Rectal smooth muscle tissue (tissue), 1 donor: Measurements from ENCODE around the gene RIN3.

Experiments used
- H3K27ac ChIP-seq: one replicate; pipeline ENCODE4 v1.7.0; 2013; ENCODE audit warnings: low read depth, low read length, inconsistent platforms
- H3K27me3 ChIP-seq: one replicate; pipeline ENCODE4 v1.7.0; 2013; ENCODE audit warnings: low read length; ENCODE audit not compliant: control insufficient read depth, insufficient read depth
- H3K36me3 ChIP-seq: one replicate; pipeline ENCODE4 v1.7.0; 2013; ENCODE audit warnings: low read length; ENCODE audit not compliant: control insufficient read depth, insufficient read depth
- H3K4me1 ChIP-seq: one replicate; pipeline ENCODE4 v1.7.0; 2013; ENCODE audit warnings: low read length; ENCODE audit not compliant: control insufficient read depth, insufficient read depth
- H3K4me3 ChIP-seq: one replicate; pipeline ENCODE4 v1.7.0; 2013; ENCODE audit warnings: low read length
- H3K9ac ChIP-seq: one replicate; pipeline ENCODE4 v1.7.0; 2013; ENCODE audit warnings: low read length

RIN3 gene

GRCh38 chr14:92559486-92559885 lies 45.9 kb downstream of the RIN3 start:
- H3K4me3 ChIP-seq = no peak overlapping the region
- no peaks in the 10 kb centered on the region for H3K4me1 ChIP-seq
- H3K27ac ChIP-seq = no peak overlapping the region
- no peaks in the 10 kb centered on the region for H3K27me3 ChIP-seq
- H3K9ac ChIP-seq = no peak overlapping the region
- H3K36me3 ChIP-seq = peaks cover 13% of the 10 kb centered on the region

DNA sequence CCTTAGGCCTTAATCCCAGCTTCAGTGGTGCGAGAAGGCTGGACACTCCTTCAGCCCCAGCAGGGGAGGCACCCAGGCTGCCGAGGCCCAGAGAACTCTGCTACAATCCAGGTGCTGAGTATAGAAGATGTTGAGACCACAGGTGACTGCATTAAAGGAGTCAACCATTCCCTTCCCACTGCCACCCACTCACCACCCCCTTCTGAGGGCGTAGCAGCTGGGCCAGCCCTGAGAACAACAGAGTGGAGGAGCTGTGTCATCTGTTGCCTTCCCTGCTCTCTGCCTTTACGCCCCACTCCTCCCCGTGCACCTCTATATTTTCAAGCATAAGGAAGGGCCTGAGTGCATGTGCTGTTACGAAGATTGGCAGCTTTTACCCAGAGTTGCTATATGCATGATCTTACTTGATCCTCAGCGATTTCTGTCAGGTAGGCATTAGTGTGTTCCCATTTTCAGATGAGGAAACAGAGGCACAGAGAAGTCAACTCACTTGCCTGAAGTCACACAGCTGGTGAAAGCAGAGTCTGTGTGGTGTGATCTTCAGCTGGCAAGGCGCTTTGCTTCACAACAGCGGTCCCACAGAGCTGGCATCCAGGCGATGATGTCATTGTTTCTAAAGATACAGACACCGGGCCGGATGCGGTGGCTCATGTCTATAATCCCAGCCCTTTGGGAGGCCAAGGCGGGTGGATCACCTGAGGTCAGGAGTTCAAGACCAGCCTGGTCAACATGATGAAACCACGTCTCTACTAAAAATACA lies 46.7 kb downstream of the RIN3 start:
- H3K27me3 ChIP-seq = no peaks in the 10 kb centered on the region
- H3K27ac ChIP-seq = no peak overlapping the region
- H3K4me3 ChIP-seq = no peak overlapping the region
- peaks cover 13% of the 10 kb centered on the region for H3K36me3 ChIP-seq
- no peaks in the 10 kb centered on the region for H3K4me1 ChIP-seq
- no peak overlapping the region for H3K9ac ChIP-seq

DNA sequence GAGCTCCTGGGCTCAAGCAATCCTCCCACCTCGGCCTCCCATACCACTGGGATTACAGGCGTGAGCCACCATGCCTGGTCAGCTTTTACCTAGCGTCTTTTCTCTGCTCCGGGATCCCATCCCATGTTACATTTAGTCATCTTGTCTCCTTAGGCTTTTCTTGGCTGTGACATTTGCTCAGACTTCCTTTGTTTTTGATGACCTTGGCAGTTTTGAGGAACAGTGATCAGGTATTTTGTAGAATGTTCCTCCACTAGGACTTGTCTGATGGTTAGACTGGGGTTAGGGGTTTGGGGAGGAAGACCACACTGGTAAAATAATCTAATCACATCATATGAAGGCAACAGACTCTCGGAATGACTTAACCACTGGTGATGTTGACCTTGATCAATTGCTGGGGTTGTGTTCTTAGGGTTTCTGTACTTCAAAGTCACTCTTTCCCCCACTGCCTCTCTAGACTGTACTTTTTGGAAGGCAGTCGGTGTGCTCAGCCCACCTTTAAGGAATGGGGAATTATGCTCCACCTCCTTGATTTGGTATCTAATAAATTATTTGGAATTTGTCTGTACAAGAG lies 48.4 kb downstream of the RIN3 start:
- H3K4me3 ChIP-seq = no peak overlapping the region

DNA sequence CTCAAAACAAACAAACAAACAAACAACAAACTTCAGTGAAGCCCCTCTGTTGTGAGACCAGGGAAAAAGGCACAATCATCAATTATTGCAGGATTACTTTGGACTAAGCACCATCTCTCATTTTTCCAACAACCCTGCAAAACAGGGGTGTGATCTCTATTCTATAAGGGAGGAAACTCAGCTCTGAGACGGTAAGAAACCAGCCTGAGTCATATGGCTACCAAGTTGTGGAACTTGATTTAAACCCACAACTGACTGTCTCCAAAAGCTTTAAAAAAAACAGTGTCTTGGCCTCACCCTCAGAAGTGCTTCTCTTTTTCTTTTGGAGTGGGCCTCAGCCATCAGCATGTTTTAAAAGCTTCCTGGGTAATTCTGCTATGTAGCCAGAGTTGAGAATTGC lies 49.8 kb downstream of the RIN3 start:
- H3K27me3 ChIP-seq = no peaks in the 10 kb centered on the region
- H3K4me1 ChIP-seq = no peaks in the 10 kb centered on the region
- no peak overlapping the region for H3K27ac ChIP-seq
- H3K9ac ChIP-seq = no peak overlapping the region
- H3K4me3 ChIP-seq = no peak overlapping the region
- H3K36me3 ChIP-seq = no peaks in the 10 kb centered on the region

More for the DNA sequence above, 48.4 kb downstream of the RIN3 start:
- H3K4me1 ChIP-seq = no peaks in the 10 kb centered on the region
- no peak overlapping the region for H3K9ac ChIP-seq
- H3K36me3 ChIP-seq = peaks cover 2% of the 10 kb centered on the region
- no peak overlapping the region for H3K27ac ChIP-seq
- no peaks in the 10 kb centered on the region for H3K27me3 ChIP-seq

DNA sequence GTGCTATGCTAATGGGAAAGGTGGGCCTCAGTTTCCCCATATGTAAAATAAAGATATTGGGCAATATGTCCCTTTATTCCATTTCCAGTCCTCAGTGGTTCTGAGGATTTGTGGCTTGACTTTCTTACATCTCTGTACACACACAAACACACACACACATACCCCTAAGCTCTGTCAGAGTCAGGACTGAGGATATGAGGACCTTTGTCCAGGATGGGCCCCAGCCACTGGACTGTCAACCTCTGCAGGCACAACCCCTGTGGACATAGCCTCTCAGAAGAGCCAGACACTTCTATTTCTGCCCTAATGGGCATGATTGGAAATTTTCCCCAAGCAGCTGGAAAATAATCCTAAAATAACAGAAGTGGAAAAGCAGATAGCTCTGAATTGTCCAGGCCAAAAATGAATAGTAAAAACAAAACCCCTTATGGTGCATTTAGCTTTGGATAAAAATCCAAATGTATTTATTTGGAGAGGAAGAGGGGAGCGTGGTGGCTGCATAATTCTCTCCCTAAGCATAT lies 50.2 kb downstream of the RIN3 start:
- Histone ChIP-seq H3K4me1 (no peaks in the 10 kb centered on the region), H3K4me3 (no peak overlapping the region), H3K36me3 (no peaks in the 10 kb centered on the region), H3K27me3 (no peaks in the 10 kb centered on the region), H3K9ac (no peak overlapping the region), H3K27ac (no peak overlapping the region)

GRCh38 chr14:92564344-92565039 lies 50.9 kb downstream of the RIN3 start:
- Histone ChIP-seq H3K4me3 (no peak overlapping the region), H3K27ac (no peak overlapping the region), H3K36me3 (no peaks in the 10 kb centered on the region), H3K27me3 (no peaks in the 10 kb centered on the region), H3K4me1 (no peaks in the 10 kb centered on the region), H3K9ac (no peak overlapping the region)

DNA sequence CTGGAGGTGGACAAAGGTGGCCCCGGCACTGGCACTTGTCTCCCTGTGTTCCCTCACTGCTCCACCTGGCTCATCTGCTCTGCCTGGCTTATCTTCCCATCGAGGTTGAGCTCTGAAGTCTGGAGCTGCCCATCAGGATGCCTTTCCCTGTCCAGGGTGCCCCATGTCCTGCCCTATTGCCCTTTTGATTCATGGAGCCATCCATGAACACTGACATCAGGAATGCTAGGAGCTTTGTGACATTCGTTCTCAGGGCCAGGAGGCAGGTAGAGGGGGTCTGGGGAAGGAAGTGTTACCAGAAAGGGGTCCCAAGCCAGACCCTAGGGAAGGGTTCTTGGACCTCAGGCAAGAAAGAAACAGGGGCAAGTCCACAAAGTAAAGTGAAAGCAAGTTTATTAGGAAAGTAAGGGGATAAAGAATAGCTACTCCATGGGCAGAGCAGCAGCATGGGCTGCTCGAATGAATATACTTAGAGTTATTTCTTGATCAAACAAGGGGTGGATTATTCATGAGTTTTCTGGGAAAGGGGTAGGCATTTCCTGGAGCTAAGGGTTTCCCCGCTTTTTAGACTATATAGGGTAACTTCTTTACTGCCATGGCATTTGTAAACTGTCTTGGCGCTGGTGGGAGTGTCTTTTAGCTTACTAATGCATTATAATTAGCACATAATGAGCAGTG lies 51.6 kb downstream of the RIN3 start:
- Histone ChIP-seq H3K27me3 (no peaks in the 10 kb centered on the region), H3K4me1 (no peaks in the 10 kb centered on the region), H3K4me3 (no peak overlapping the region), H3K36me3 (no peaks in the 10 kb centered on the region), H3K27ac (no peak overlapping the region), H3K9ac (no peak overlapping the region)

DNA sequence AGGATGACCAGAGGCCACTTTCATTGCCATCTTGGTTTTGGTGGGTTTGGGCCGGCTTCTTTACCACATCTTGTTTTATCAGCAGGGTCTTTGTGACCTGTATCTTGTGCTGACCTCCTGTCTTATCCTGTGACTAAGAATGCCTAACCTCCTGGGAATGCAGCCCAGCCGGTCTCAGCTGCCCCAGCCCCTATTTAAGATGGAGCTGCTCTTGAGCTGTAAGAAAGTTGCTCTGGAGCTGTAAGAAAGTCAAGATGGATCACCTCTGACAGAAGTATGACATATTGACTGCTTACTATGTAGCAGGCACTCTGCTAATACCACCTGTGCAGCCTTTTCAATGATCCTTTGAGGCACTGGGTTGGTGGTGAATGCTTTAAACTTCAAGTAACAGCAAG lies 52.1 kb downstream of the RIN3 start:
- H3K36me3 ChIP-seq = no peaks in the 10 kb centered on the region
- no peaks in the 10 kb centered on the region for H3K27me3 ChIP-seq
- H3K4me3 ChIP-seq = no peak overlapping the region
- no peak overlapping the region for H3K9ac ChIP-seq
- no peak overlapping the region for H3K27ac ChIP-seq
- H3K4me1 ChIP-seq = peaks cover 2% of the 10 kb centered on the region

DNA sequence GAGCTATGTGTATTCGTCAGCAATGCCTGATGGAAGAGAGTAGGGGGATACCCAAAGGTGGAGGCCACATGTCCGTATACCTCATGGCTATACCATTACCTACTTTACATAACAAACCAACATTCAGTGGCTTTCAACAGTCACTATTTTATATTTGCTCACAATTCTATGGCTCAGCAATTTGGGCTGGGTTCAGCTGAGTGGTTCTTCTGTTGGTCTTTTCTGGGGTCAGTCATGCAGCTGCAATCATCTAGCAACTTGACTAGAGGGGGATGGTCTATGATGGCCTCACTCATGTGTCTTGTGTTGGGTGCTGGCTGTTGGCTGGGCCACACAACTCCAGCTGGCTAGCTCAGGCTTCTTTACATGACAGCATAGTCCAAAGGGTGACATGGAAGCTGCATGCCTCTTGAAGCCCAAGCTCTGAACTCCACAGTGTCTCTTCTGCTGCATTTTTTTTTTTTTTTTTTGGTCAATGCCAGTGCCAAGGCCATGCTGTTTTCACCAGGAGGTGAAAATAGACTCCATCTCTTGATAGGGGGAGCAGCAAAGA lies 53.7 kb downstream of the RIN3 start:
- H3K4me1 ChIP-seq = peaks cover 13% of the 10 kb centered on the region
- H3K4me3 ChIP-seq = no peak overlapping the region

DNA sequence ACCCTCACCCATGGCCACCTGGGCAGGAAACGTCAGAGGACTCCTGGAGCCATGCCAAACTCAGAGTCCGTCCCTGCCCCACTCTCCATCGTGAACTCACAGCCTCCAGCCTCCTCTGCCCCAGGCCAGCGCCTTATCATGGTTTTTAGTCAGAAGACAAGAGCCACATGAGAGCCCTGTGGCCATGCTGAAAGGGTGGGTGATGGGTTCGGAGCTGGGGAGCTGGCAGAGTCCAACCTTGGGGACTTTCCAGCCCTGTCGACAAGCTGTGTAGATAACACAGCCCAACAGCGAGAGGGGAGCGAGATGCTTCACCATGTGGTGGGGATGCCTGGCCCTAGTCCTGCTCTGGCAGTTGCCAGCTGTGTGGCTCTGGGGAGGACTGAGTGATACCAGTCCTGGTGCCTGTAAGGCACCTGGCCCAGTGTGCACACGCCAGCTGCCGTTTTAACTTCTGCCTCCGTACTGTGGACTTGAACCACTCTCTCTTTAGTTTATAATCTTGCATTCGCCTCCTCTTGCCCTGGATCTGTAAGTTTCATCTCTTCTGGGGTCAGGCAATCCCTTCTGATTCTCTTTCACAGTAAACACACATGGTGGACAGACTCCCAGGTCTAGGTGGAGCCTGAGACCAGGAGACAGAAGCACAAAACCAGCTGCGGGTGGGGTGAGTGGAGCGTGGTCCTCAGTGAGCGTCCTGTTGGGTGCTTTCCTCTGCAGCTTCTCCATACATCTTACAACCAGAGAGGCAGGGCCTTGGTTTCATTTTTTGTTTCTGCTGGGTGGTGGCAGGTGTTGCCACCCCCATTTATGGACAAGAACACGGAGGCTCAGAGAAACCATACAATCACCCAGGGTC lies 55.3 kb downstream of the RIN3 start:
- H3K27me3 ChIP-seq = no peaks in the 10 kb centered on the region
- H3K36me3 ChIP-seq = no peaks in the 10 kb centered on the region
- H3K4me1 ChIP-seq = peaks cover 16% of the 10 kb centered on the region
- H3K9ac ChIP-seq = no peak overlapping the region
- peak overlapping the region; percentile 38 for H3K27ac ChIP-seq
- H3K4me3 ChIP-seq = no peak overlapping the region

More for the DNA sequence above, 53.7 kb downstream of the RIN3 start:
- no peak overlapping the region for H3K9ac ChIP-seq
- no peaks in the 10 kb centered on the region for H3K27me3 ChIP-seq
- H3K36me3 ChIP-seq = no peaks in the 10 kb centered on the region
- no peak overlapping the region for H3K27ac ChIP-seq

- Histone ChIP-seq H3K9ac (no peak overlapping the region), H3K27me3 (no peaks in the 10 kb centered on the region), H3K36me3 (no peaks in the 10 kb centered on the region), H3K27ac (peak overlapping the region; percentile 73), H3K4me1 (peaks cover 19% of the 10 kb centered on the region), H3K4me3 (no peak overlapping the region)
These were observed 57.2 kb downstream of the RIN3 start for GRCh38 chr14:92570674-92571262.
